Cardiac fibroblast (primary cell): ENCODE results near the gene DNAH14.

Source experiments
- DNase-seq, 2 donors: peaks; one replicate each; pipeline versions ENCODE4 v3.0.0 to v3.0.0-alpha.2; 2010; ENCODE audit warnings: low read depth in 2 of 2
- H3K4me3 ChIP-seq, 2 donors: replicated peaks in 1 of 2; 1 replicate in 1 of 2; 2 replicates in 1 of 2; pipeline ENCODE4 v1.5.1; 2011; ENCODE audit warnings: low read depth in 2 of 2, low read length in 2 of 2, mild to moderate bottlenecking in 2 of 2, moderate library complexity in 1 of 2
- TF ChIP-seq, protein P1 (sequence below): IDR thresholded peaks from one replicate; pipeline ENCODE4 v1.5.1; 2011; ENCODE audit warnings: low read depth, mild to moderate bottlenecking, low read length, inconsistent platforms

DNAH14 gene

DNA sequence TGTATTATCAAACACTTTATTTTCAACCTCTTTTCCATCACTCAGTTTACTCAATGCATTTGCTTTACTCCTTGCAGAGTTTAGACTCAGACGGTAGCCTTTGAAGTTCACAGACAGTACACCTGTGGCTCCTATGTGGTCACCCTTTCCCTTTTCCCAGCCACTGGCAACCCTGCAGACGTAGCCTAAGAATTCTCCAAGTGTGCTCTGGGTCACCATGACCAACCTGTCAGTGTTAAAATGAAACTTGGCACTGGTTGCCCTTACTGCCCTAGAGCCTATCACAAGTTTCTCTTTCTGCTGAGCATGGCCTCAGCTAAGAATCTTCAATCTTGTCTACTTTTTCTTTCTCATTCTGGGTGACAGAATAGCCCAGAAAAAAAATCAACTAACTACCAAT, 25.5 kb upstream of the DNAH14 start:
- no peak for DNase-seq
- TF ChIP-seq, protein P1, sequence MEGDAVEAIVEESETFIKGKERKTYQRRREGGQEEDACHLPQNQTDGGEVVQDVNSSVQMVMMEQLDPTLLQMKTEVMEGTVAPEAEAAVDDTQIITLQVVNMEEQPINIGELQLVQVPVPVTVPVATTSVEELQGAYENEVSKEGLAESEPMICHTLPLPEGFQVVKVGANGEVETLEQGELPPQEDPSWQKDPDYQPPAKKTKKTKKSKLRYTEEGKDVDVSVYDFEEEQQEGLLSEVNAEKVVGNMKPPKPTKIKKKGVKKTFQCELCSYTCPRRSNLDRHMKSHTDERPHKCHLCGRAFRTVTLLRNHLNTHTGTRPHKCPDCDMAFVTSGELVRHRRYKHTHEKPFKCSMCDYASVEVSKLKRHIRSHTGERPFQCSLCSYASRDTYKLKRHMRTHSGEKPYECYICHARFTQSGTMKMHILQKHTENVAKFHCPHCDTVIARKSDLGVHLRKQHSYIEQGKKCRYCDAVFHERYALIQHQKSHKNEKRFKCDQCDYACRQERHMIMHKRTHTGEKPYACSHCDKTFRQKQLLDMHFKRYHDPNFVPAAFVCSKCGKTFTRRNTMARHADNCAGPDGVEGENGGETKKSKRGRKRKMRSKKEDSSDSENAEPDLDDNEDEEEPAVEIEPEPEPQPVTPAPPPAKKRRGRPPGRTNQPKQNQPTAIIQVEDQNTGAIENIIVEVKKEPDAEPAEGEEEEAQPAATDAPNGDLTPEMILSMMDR: no peak
- H3K4me3 ChIP-seq: no peak overlapping the region

- TF ChIP-seq, protein P1: no peak
- DNase-seq: no peak
- no peak overlapping the region for H3K4me3 ChIP-seq
Observed at GRCh38 chr1:224906340-224906739, 23.1 kb upstream of the DNAH14 start.

- DNase-seq: no peak
- H3K4me3 ChIP-seq: no peak overlapping the region
- TF ChIP-seq, protein P1: no peak
Observed at GRCh38 chr1:224911217-224911616, 18.3 kb upstream of the DNAH14 start.

- H3K4me3 ChIP-seq: no peak overlapping the region
- no peak for DNase-seq
- TF ChIP-seq, protein P1: no peak
Observed at GRCh38 chr1:224914292-224914900, 15.1 kb upstream of the DNAH14 start.

GRCh38 chr1:224919508-224919907, 10.0 kb upstream of the DNAH14 start:
- TF ChIP-seq, protein P1: no peak
- no peak for DNase-seq
- H3K4me3 ChIP-seq: no peak overlapping the region

DNA sequence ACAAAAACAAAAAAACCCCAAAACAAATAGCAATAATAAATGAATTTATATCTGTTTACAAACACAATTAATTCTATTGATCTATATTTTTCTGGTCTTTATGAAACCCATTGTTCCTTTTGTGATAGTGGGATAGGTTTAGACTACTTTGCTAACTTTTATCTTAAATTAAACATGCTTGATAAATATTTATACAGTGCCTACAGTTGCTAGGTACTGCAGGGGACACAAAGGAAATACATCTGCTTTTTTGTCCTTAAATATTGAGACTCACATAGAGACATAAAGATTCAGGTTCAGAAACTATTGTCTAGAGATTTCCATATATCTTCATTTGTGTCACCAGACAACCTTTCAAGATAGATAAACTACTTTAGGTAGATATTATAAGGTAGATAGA, 8.5 kb upstream of the DNAH14 start:
- DNase-seq: no peak
- no peak overlapping the region for H3K4me3 ChIP-seq
- TF ChIP-seq, protein P1: no peak

GRCh38 chr1:224921354-224921753, 8.1 kb upstream of the DNAH14 start:
- no peak for DNase-seq
- TF ChIP-seq, protein P1: no peak
- no peak overlapping the region for H3K4me3 ChIP-seq
